Measurements from ENCODE around the gene OR8G5.

- no peak for TF ChIP-seq EZH2 (IDR thresholded peaks at IDR 0.05; ENCODE audit: borderline replicate concordance, low read depth, low read length, poor library complexity, severe bottlenecking)
- TF ChIP-seq CTCF (conservative IDR thresholded peaks at IDR 0.05; ENCODE audit: low read depth, low read length): no peak
These were observed 33.8 kb upstream of the OR8G5 start for GRCh38 chr11:124222407-124222806.

All from A673 (cell line).